Epithelial cell of proximal tubule (primary cell): ENCODE measurements around the gene ZFYVE27. TPM values are rescaled to one million over a fixed set of nuclear protein-coding genes. Genes with fewer than 3 reads are reported as not detected.

Source experiments
- DNase-seq: peaks from one replicate; pipeline ENCODE4 v3.0.0-alpha.2; 2011; ENCODE audit warnings: low read depth
- H3K4me3 ChIP-seq: 2 replicates; pipeline ENCODE4 v1.5.1; 2011; ENCODE audit warnings: low read depth, mild to moderate bottlenecking, low read length
- total RNA-seq: library from RNA; depleted of rRNA; stranded (reverse); fragments of >200 nt; gene quantifications from 2 replicates; pipeline ENCODE4 v1.2.3, GENCODE V29; 2015
- TF ChIP-seq, protein P1 (sequence below): conservative IDR thresholded peaks from 2 replicates; pipeline ENCODE4 v1.5.1; 2012; ENCODE audit warnings: low read depth, mild to moderate bottlenecking, low read length

Gene ZFYVE27
- total RNA-seq, 1 donor from 2014 or later: 13.5 TPM

DNA sequence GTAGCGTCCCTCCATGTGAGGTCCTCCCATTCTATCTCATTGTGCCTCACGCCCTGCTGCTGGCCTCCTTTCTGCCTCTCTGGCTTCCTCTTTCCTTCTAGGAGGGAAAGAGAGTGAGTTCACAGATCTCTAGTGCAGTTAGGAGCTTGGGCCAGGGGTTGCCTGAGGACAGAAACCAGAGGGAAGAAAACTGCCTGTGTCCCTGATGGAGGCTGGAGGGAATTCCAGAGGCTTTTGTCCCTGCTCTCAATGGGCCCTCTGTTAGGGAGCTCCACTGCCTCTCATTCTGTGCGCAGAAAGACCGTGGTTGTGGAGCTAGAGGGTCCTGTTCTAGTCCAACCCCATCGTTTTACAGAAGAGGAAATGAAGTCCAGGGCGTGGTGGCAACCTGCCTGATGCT lies 18.8 kb upstream of the ZFYVE27 start:
- H3K4me3 ChIP-seq: no peak overlapping the region
- DNase-seq: no peak
- TF ChIP-seq, protein P1, sequence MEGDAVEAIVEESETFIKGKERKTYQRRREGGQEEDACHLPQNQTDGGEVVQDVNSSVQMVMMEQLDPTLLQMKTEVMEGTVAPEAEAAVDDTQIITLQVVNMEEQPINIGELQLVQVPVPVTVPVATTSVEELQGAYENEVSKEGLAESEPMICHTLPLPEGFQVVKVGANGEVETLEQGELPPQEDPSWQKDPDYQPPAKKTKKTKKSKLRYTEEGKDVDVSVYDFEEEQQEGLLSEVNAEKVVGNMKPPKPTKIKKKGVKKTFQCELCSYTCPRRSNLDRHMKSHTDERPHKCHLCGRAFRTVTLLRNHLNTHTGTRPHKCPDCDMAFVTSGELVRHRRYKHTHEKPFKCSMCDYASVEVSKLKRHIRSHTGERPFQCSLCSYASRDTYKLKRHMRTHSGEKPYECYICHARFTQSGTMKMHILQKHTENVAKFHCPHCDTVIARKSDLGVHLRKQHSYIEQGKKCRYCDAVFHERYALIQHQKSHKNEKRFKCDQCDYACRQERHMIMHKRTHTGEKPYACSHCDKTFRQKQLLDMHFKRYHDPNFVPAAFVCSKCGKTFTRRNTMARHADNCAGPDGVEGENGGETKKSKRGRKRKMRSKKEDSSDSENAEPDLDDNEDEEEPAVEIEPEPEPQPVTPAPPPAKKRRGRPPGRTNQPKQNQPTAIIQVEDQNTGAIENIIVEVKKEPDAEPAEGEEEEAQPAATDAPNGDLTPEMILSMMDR: no peak

DNA sequence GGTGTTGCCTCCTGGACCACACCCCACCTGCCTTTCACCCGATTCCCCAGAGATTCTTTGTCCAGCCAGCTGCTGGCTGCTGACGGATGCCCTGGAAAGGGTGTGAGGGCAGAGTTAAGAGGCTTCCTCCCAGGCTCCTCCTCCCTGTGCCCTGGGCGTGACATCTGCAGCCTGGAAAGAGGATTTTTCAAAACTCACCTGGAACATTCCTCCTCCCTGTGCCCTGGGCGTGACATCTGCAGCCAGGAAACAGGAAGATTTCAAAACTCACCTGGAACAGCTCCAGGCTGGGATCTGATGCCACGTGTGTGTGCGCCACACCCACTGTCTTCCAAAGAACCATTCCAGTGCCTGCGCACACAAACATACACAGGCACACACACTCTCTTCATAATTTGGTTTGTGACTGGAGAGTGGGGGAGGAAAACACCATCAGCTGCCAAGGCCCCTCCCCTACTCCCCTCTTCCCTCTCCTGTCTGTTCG lies 18.2 kb upstream of the ZFYVE27 start:
- no peak overlapping the region for H3K4me3 ChIP-seq
- TF ChIP-seq, protein P1: no peak
- no peak for DNase-seq

DNA sequence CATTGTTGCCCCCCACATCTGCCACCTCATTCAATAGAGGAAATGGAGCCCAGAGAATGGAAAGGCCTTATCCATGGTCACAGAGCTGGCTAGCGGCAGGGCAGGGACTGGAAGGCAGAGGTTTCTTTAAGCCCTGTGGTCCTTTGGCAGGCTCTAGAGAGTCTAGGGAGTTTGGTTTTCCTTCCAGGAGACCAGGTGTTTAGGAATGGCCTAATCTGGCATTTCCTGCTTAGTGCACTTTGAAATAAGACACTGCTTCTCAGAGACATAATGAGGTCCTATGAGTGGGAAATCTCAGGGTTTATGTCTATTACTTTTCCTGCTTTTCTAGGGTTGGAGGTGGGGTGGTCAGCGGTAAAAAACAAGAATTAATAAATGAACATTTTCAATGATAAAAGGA lies 17.3 kb upstream of the ZFYVE27 start:
- H3K4me3 ChIP-seq: no peak overlapping the region
- TF ChIP-seq, protein P1: no peak
- no peak for DNase-seq

DNA sequence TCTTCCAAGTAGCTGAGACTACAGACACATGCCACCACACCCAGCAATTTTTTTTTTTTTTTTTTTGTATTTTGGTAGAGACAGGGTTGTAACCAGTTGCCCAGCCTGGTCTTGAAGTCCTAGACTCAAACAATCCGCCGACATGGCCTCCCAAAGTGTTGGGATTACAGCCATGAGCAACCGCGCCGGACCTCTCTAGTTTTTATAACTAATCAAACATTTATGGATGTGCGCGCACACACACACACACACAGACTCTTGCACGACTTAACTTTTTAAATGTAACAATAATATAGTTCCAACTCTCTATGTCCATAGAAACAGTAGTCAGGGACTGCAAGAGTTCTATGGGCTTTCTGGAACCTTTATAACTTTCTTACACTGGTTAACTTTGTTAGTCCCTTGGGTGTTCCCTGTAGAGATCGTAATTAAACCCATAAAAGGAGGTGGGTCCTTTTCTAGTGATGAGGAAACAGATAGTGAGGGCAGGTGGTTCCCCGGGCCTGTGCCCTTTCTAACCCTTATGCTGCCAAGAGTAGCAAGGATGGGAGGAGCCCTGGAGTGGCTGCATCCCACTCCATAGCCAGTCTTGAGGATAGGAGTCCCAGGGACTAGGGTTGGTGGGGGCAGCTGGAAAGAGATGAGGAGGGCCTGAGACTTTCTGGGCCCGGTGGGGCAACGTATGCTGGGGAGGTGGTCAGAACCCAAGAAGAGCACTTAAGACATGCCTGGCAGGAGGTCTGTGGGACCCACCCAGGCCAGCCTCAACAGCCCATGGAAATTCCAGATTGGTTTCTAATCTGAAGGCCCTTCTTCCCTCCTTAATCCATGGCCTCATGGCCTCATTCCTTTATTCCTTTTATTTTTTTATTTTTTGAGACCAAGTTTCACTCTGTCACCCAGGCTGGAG lies 14.8 kb upstream of the ZFYVE27 start:
- DNase-seq: no peak
- H3K4me3 ChIP-seq: no peak overlapping the region
- TF ChIP-seq, protein P1: no peak

DNA sequence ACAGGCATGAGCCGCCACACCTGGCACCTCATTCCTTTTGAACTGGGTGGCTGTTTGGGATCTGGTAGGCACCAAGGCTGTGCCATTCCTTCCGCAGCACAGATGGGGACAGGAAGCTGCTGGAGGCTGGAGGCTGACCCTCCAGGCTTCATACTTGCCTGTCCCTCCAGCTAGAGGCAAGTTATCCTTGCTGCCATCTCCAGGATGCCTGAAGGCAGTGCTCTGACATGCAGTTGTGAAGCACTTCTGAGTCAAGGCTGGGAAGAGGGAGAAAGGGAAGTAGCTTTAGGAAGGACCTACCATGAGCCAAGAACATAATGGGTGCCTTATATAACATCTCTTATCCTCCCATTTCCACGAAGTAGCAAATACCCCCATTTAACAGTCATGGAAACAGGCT lies 13.9 kb upstream of the ZFYVE27 start:
- no peak overlapping the region for H3K4me3 ChIP-seq
- DNase-seq: no peak
- TF ChIP-seq, protein P1: no peak

DNA sequence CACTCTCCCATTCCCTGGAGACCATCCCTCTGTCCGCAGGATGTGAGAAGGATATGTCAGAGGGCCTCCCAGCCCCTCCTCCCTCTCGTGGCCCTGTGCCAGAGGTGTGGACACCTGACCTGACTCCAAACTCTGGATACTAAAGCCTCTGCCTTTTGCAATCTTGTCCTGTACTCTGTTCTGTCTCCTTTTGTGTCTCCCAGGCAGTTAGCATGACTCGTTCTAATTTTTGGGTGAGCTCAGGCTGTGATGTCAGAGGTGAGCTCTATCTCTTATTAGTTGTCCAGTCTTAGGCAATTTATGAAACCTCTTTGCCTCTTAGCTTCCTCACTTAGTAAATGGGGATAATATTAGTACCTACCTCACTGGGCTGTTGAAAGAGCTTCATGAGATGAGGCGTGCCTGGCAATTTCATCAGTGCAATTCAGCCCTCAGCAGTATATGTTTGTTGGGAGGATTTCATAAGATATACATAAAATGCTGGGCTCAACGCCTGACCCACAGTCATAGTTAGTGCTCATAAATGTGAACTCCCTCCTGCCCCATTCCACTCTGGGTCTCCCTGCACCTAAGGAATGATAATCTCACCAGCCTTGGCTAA lies 12.5 kb upstream of the ZFYVE27 start:
- H3K4me3 ChIP-seq: no peak overlapping the region
- DNase-seq: no peak
- TF ChIP-seq, protein P1: no peak
